Memory B cell (primary cell): ENCODE measurements around the gene SULF2.
"Not testable (repeated sequence)": the region's sequence is repeated elsewhere in the genome, so short reads cannot be mapped to it uniquely, and the experiment has no call there.

Source experiments
- ATAC-seq: fragments of 150-1000 bp; cut with Tn5 transposase; 2 replicates; pipeline ENCODE4 v1.10.0; 2021; ENCODE audit warnings: low read depth, mild to moderate bottlenecking, moderate library complexity
- DNase-seq, 2 donors: peaks; one replicate each; pipeline ENCODE4 v3.0.0; 2022; ENCODE audit warnings: low spot score in 2 of 2
- H3K27ac Mint-ChIP-seq: one replicate; pipeline ENCODE4 v1.8.0; 2022; ENCODE audit warnings: mild to moderate bottlenecking, moderate library complexity, mixed read lengths
- H3K27me3 Mint-ChIP-seq: one replicate; pipeline ENCODE4 v1.8.0; 2022; ENCODE audit warnings: mixed read lengths
- H3K36me3 Mint-ChIP-seq: one replicate; pipeline ENCODE4 v1.8.0; 2022; ENCODE audit warnings: mild to moderate bottlenecking, mixed read lengths
- H3K4me1 Mint-ChIP-seq: one replicate; pipeline ENCODE4 v1.8.0; 2022; ENCODE audit warnings: mixed read lengths
- H3K4me3 Mint-ChIP-seq: one replicate; pipeline ENCODE4 v1.8.0; 2022; ENCODE audit warnings: mild to moderate bottlenecking, moderate library complexity, mixed read lengths
- H3K9me3 Mint-ChIP-seq: one replicate; pipeline ENCODE4 v1.8.0; 2022; ENCODE audit warnings: mixed read lengths

The SULF2 gene

DNA sequence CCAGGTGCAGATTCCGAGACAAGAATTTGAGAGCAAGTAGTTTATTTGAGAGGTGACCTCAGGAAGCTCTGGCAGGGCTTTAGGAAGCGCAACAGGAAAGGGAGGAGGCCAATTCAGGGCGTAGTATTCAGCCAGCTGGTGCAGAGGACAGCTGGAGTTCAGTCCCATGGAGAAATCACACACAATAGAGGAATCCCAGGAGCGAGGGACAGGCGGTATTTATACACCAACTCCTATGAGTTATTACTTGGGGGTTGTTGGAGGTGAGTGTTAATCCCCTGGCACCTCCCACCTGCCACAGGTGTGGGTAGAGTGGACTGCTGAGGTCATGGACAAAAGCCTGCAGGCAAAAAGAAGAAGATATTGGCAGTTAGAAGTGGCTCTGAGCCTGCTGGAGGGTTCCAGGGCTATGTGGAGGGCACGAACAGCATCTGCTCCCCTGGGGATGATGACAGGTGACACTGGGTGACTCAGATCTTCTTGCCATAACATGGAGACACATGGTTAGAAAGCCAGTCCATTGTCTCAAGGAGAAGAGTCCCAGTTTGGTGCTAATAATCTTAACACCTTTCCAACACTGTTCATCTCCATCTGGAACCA is 13.9 kb upstream of the SULF2 start:
- H3K4me1 Mint-ChIP-seq: peaks cover 4% of the 10 kb centered on the region
- H3K27ac Mint-ChIP-seq: no peak overlapping the region
- H3K4me3 Mint-ChIP-seq: no peak overlapping the region
- DNase-seq (no peak), ATAC-seq (no peak)
- peaks cover 1% of the 10 kb centered on the region for H3K36me3 Mint-ChIP-seq
- no peaks in the 10 kb centered on the region for H3K9me3 Mint-ChIP-seq
- peaks cover 5% of the 10 kb centered on the region for H3K27me3 Mint-ChIP-seq

DNA sequence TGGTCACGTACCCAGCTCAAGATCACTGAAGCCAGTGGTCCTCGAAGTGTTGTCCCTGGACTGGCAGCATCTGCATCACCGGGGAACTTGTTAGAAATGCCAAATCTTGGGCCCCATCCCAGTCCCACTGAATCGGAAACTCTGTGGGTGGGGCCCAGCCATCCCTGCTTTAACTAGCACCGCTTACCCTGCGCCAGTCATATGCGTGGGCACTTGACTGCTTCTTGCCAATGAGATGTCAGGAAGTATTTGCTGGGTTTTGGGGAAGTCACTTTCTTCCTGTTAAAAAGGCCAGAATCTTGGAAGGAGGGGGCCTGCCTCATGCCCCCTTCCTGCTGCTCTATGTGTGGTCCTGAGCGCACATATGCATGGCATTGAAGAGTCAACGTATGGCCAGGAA is 11.7 kb upstream of the SULF2 start:
- H3K27me3 Mint-ChIP-seq: no peaks in the 10 kb centered on the region
- no peak for DNase-seq
- H3K27ac Mint-ChIP-seq: no peak overlapping the region
- H3K9me3 Mint-ChIP-seq: no peaks in the 10 kb centered on the region
- no peak for ATAC-seq
- H3K4me3 Mint-ChIP-seq: no peak overlapping the region
- no peaks in the 10 kb centered on the region for H3K36me3 Mint-ChIP-seq
- H3K4me1 Mint-ChIP-seq: peaks cover 4% of the 10 kb centered on the region

DNA sequence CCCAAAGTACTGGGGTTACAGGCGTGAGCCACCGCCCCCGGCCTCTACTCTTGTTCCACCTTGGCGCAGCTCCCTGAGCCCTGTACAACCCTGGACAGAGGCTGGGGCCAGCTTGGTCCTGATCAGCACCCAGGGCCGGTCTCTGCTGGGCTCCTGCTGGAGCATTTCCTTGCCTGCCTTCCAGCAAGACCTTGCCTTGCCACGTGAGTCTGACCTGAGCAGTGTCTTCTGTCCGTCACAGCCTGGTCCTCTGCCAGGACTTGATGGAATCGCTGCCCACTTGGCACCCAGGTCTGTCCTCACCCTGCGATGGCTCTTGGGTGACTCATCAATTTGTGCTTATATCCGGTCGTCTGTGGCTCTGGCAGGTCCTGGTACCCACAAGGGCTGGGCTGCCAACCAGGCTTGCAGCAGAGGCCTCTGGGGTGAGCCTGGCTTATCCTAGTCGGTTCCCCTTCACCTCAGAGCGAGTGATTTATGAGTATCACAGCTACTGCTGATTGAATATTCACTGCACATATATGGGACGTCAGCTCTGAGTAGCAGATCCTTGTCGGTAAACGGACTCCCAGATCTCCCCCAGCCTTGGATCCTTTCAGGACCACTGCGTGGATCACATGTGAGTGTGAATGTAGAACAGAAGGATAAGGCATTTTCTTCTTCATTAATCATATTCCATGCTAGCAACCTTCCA is 10.1 kb upstream of the SULF2 start:
- Mint-ChIP-seq H3K4me3 (no peak overlapping the region), H3K27ac (no peak overlapping the region), H3K9me3 (no peaks in the 10 kb centered on the region), H3K36me3 (no peaks in the 10 kb centered on the region), H3K4me1 (peaks cover 4% of the 10 kb centered on the region), H3K27me3 (no peaks in the 10 kb centered on the region)
- DNase-seq: no peak
- ATAC-seq: no peak

DNA sequence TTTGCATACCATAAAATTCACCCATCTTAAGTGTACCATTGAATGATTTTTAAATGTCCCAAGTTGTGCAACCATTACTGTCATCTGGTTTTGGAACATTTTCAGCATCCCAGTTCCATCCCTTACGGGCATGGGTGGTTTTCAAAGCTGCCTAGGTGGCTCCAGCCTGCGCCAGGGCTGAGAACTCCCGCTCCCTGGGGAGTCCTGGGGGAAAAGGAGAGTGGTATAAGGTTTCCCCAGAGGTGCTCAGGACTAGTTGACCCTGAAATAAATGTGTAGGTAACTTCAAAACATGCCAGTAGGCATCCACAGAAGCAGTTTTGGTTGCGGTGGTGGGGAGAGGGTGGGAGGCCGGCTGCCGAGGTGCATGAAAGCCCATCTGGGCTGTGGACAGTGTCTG is 9.0 kb upstream of the SULF2 start:
- DNase-seq, ATAC-seq, H3K4me3 Mint-ChIP-seq, H3K27ac Mint-ChIP-seq, H3K4me1 Mint-ChIP-seq, H3K9me3 Mint-ChIP-seq, H3K36me3 Mint-ChIP-seq, H3K27me3 Mint-ChIP-seq: not testable (repeated sequence)

DNA sequence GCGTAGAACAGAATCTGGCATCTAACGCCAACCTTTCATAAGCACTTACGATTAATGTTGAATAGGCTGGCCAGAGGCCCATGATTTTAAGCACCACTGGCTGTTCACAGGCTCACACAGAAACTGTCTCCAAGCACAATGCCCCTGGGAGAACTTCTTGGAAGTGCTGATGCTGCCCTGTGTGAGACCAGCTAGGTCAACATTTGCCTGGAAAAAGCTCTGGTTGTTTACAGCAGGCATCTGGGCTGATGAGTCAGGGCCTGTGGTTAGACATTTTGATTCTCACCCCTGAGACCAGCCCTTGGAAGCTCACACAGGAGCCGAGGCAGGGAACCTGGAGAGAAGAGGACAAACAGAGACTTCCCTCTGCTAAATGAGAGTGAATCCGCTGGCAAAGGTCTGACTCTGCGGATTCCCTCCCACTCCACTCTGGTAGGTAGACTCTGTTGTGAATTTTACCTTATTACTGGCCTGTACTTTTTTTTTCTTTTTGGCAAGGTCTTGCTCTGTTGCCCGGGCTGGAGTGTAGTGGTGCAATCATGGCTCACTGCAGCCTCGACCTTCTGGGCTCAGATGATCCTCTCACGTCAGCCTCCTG is 6.8 kb upstream of the SULF2 start:
- no peaks in the 10 kb centered on the region for H3K4me1 Mint-ChIP-seq
- no peak for DNase-seq
- peaks cover 2% of the 10 kb centered on the region for H3K27me3 Mint-ChIP-seq
- ATAC-seq: no peak
- no peak overlapping the region for H3K4me3 Mint-ChIP-seq
- no peak overlapping the region for H3K27ac Mint-ChIP-seq
- no peaks in the 10 kb centered on the region for H3K9me3 Mint-ChIP-seq
- H3K36me3 Mint-ChIP-seq: no peaks in the 10 kb centered on the region

DNA sequence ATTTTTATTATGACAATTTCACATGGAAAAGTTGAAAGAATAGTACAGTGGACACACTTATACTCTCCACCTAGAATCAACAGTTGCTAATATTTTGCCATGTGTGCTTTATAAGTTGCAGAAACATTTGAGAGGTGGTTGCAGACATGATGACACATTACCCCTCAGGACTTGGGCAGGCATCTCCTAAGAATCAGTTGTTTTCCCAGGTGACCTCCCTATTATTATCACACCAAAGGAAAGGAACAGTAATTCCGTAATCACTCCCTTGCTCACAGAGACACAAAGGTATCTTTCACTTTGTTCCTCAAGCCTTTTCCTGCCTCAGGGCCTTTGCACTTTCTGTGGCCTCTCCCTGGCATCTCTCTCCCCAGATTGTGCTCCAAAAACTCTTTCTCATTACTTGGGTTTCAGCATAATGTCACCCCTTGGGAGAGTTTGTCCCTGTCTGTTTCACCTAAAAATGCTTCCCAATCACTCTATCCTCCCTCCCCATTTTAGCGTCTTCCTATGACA is 5.9 kb upstream of the SULF2 start:
- Mint-ChIP-seq H3K27ac (no peak overlapping the region), H3K27me3 (peaks cover 3% of the 10 kb centered on the region)

DNA sequence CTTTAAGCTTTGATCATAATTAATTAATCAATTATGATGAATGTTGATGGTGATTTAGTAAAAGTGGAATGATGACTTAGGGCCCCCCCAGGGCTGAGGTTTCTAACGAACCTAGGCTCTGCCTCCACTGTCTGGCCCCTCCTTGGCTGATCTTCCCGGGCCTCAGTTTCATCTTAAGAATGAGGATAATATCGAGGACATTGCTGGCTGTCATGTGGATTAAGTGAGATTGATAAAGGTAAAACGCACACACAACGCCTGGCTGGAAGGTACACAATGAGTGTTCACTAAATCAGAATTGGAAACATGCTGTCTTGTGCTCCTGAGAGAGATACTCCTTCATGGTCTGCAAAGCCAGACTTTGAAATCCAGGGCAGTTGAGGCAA is 5.3 kb upstream of the SULF2 start:
- Mint-ChIP-seq H3K27me3 (peaks cover 6% of the 10 kb centered on the region), H3K4me3 (no peak overlapping the region), H3K9me3 (no peaks in the 10 kb centered on the region), H3K27ac (no peak overlapping the region), H3K4me1 (peaks cover 7% of the 10 kb centered on the region), H3K36me3 (no peaks in the 10 kb centered on the region)
- ATAC-seq: no peak
- DNase-seq: no peak

More for the DNA sequence above, 5.9 kb upstream of the SULF2 start:
- ATAC-seq: no peak
- no peak overlapping the region for H3K4me3 Mint-ChIP-seq
- DNase-seq: no peak
- H3K36me3 Mint-ChIP-seq: no peaks in the 10 kb centered on the region
- no peaks in the 10 kb centered on the region for H3K9me3 Mint-ChIP-seq
- peaks cover 4% of the 10 kb centered on the region for H3K4me1 Mint-ChIP-seq

DNA sequence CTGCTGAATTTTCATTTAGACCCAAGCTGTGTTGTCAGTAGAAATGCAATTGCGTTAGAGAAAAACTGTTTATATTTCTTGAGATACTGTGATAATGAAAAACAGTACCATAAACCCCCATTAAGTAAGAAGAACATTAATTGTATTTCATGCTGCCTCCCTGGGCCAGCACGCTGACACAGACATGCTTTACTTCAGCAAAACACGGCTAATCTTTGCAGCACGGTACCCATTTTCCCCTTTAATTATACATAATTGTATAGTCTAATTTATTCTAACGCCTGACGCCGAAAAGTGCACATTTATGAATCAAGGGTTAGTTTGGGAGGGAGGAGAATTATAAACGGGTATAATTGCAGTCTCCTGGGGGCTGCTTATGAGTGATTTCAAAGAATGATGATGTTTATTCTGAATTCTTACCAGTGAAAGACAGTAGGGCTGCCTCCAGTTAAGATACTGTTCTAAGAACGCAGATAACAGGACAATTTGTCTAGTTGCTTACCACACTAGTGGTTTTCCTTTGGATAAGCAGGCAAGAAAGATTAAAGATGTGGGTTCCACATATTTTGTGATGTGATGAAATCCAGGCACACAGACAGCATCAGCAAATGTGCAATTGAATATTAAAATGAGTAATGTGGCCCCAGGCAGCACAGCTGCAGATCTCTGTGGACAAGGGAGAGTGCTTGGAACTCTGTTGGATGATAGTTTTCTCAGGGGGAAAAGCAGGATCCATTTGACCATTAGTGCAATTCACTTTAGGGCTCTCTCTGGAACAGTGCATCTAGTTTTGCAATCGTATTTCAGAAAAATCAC is 4.7 kb upstream of the SULF2 start:
- Mint-ChIP-seq H3K27me3 (peaks cover 6% of the 10 kb centered on the region), H3K27ac (no peak overlapping the region), H3K4me3 (no peak overlapping the region), H3K36me3 (no peaks in the 10 kb centered on the region), H3K9me3 (no peaks in the 10 kb centered on the region), H3K4me1 (peaks cover 7% of the 10 kb centered on the region)
- ATAC-seq (no peak), DNase-seq (no peak)

DNA sequence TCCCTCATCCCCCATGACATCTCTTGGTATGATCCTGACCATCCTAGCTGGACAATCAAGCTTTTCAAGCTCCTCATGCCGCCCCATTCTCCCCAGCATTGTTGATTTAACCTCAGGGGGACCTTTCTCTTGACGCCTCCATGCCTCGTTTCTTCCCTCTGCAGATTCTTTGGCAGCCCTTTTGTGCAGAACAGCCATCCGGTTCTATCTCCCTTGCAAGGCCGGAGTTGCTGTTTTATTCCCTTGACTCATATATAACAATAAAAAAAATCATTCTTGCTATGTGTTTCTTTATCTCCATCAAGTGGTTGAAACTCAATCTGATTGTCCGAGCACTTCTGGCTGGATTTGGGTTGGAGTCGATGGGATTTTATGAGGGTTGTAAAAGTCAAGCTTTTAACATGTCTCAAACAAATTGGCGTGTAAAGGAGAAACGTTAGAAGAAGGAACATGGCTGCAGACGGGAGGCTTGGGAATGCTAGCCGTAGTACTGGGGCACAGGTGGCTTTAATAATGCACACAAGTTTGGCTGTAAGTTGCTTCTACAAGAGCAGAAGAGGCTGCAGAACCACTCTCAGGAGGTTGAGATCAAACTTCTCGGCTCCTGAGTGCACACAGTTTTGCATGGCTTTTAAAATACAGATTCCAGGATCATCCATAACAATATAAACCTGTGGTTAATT is 3.9 kb upstream of the SULF2 start:
- Mint-ChIP-seq H3K27me3 (peaks cover 9% of the 10 kb centered on the region), H3K27ac (no peak overlapping the region), H3K4me1 (peaks cover 9% of the 10 kb centered on the region), H3K36me3 (no peaks in the 10 kb centered on the region), H3K4me3 (no peak overlapping the region), H3K9me3 (no peaks in the 10 kb centered on the region)
- DNase-seq: no peak
- no peak for ATAC-seq

DNA sequence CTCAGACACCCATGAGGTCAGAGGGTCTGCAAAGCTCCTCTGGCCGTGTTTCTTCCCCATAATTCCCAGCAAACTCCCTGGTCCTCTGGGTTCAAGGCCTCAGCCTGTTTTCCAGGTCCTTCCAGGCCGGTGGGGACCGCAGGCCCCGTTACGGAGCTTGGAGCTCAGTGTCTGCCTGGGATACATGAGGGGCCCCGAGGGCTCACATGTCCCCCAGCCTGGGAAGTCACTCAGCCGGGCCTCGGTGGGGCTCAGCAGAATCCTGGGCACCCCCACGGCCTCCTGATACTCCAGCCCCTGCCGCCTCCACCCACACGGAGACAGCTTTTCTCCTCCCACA is 3.4 kb upstream of the SULF2 start:
- Mint-ChIP-seq H3K36me3 (no peaks in the 10 kb centered on the region), H3K4me3 (no peak overlapping the region), H3K27me3 (peaks cover 13% of the 10 kb centered on the region), H3K27ac (no peak overlapping the region), H3K9me3 (no peaks in the 10 kb centered on the region), H3K4me1 (peaks cover 9% of the 10 kb centered on the region)
- DNase-seq (no peak), ATAC-seq (no peak)

DNA sequence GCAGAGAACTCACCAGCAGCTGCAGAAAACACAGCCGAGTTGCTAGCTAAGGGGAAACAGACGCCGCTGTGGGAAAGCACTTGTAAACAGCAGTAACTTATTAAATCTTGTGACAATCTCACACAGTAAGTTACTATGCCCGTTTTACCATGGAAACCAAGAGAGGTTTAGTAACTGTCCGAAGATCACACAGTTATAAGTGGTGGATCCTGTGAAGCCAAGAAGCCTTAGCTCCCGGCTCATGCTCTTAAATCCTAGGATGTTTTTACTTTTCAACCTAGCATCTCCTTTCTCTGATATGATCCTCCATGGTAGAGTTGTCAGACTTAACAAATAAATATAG is 1.5 kb upstream of the SULF2 start:
- peak overlapping the region; percentile 91 for H3K4me3 Mint-ChIP-seq
- H3K27me3 Mint-ChIP-seq: peaks cover 16% of the 10 kb centered on the region
- H3K4me1 Mint-ChIP-seq: peaks cover 9% of the 10 kb centered on the region
- no peaks in the 10 kb centered on the region for H3K9me3 Mint-ChIP-seq
- ATAC-seq (no peak), DNase-seq (no peak)
- H3K27ac Mint-ChIP-seq: peak overlapping the region; percentile 90
- H3K36me3 Mint-ChIP-seq: no peaks in the 10 kb centered on the region

DNA sequence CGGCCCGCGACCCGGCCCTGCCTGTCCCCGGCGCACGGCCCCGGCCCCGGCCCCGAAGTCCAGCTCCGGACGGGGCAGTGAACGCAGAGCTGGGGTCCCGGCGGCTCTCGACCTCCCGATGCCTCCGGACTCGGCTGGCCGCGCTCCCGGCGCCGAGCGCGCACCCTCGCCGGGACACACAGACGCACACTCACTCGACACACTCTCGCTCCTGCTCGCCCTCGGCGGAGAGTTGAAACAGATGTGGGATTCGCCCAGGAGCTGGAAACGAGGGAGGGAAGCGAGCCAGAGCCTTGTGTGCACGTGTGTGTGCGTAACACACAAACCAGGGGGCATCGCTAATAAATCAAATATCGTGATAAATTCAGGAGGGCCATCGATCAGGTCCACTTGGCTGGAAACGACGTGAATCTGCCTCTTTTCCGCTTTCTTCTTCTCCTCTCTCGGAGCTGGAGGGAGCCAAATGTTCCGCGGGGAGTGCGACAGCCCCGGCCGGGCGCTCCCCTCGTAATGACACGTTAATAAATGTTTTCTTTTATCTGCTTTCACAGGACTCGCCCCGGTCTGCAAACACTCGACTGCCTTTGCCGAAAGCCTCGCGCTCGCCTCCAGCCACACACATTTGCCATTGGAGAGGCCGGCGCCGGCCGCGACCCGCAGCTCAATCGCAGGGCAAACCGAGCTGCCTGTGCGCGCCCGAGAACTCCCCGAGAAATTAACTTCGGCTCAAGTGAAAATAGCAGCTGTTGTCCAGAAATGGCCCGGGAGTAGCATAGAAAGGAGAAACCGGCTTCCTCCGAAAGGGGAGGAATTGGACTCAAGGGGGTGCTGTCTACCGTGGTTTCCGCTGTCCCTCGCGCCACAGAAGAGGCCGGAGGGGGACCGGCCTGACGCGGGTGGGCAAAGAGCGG is 828 bp upstream of the SULF2 start:
- peaks cover 16% of the 10 kb centered on the region for H3K27me3 Mint-ChIP-seq
- no peaks in the 10 kb centered on the region for H3K9me3 Mint-ChIP-seq
- ATAC-seq (peak; percentile 66), DNase-seq (peak; percentile 31 to 50)
- H3K4me1 Mint-ChIP-seq: peaks cover 9% of the 10 kb centered on the region
- H3K36me3 Mint-ChIP-seq: no peaks in the 10 kb centered on the region
- peak overlapping the region; percentile 91 for H3K4me3 Mint-ChIP-seq
- H3K27ac Mint-ChIP-seq: peak overlapping the region; percentile 90
